ENCODE data around the gene SLC26A8.

The SLC26A8 gene

GRCh38 chr6:35907750-35908149, 116.7 kb downstream of the SLC26A8 start:
- no peak for TF ChIP-seq CTCF (IDR thresholded peaks at IDR 0.05; ENCODE audit: unreplicated experiment in 3 of 3)
- H3K27ac Mint-ChIP-seq = no peak overlapping the region
- peaks cover 41% of the 10 kb centered on the region for H3K9me3 Mint-ChIP-seq
- no peaks in the 10 kb centered on the region for H3K4me1 Mint-ChIP-seq
- peaks cover 72% of the 10 kb centered on the region for H3K36me3 Mint-ChIP-seq (ENCODE audit: low read depth)
- no peak overlapping the region for H3K4me3 Mint-ChIP-seq
- no peaks in the 10 kb centered on the region for H3K27me3 Mint-ChIP-seq (ENCODE audit: low read depth)

- Mint-ChIP-seq H3K27ac (peak overlapping the region in 1 of 3 experiments; percentile 34), H3K4me1 (no peaks in the 10 kb centered on the region), H3K27me3 (ENCODE audit: low read depth) (no peaks in the 10 kb centered on the region), H3K36me3 (ENCODE audit: low read depth) (peaks cover 59% of the 10 kb centered on the region), H3K9me3 (peaks cover 33% of the 10 kb centered on the region), H3K4me3 (no peak overlapping the region)
- TF ChIP-seq CTCF (IDR thresholded peaks at IDR 0.05; ENCODE audit: unreplicated experiment in 3 of 3) = no peak
Observed at GRCh38 chr6:35906499-35906846, 118.0 kb downstream of the SLC26A8 start.

- Mint-ChIP-seq H3K36me3 (ENCODE audit: low read depth) (peaks cover 54% of the 10 kb centered on the region), H3K9me3 (peaks cover 30% of the 10 kb centered on the region), H3K4me1 (no peaks in the 10 kb centered on the region), H3K27ac (peak overlapping the region in 1 of 3 experiments; percentile 34), H3K27me3 (ENCODE audit: low read depth) (no peaks in the 10 kb centered on the region), H3K4me3 (no peak overlapping the region)
- TF ChIP-seq CTCF (IDR thresholded peaks at IDR 0.05; ENCODE audit: unreplicated experiment in 3 of 3) = no peak
Observed at GRCh38 chr6:35905841-35906498, 118.5 kb downstream of the SLC26A8 start.

GRCh38 chr6:35905141-35905785, 119.2 kb downstream of the SLC26A8 start:
- TF ChIP-seq CTCF (IDR thresholded peaks at IDR 0.05; ENCODE audit: unreplicated experiment in 3 of 3) = no peak
- no peaks in the 10 kb centered on the region for H3K4me1 Mint-ChIP-seq
- H3K27me3 Mint-ChIP-seq (ENCODE audit: low read depth) = no peaks in the 10 kb centered on the region
- no peak overlapping the region for H3K27ac Mint-ChIP-seq
- no peak overlapping the region for H3K4me3 Mint-ChIP-seq
- H3K9me3 Mint-ChIP-seq = peaks cover 24% of the 10 kb centered on the region
- H3K36me3 Mint-ChIP-seq (ENCODE audit: low read depth) = peaks cover 53% of the 10 kb centered on the region

- H3K4me3 Mint-ChIP-seq = no peak overlapping the region
- H3K4me1 Mint-ChIP-seq = no peaks in the 10 kb centered on the region
- H3K27me3 Mint-ChIP-seq (ENCODE audit: low read depth) = no peaks in the 10 kb centered on the region
- H3K36me3 Mint-ChIP-seq (ENCODE audit: low read depth) = peaks cover 50% of the 10 kb centered on the region
- no peak for TF ChIP-seq CTCF (IDR thresholded peaks at IDR 0.05; ENCODE audit: unreplicated experiment in 3 of 3)
- H3K9me3 Mint-ChIP-seq = peaks cover 15% of the 10 kb centered on the region
- no peak overlapping the region for H3K27ac Mint-ChIP-seq
Observed at GRCh38 chr6:35903679-35904078, 120.8 kb downstream of the SLC26A8 start.

- Mint-ChIP-seq H3K4me3 (no peak overlapping the region), H3K27ac (no peak overlapping the region), H3K9me3 (peaks cover 6% of the 10 kb centered on the region), H3K36me3 (ENCODE audit: low read depth) (peaks cover 54% of the 10 kb centered on the region), H3K27me3 (ENCODE audit: low read depth) (no peaks in the 10 kb centered on the region), H3K4me1 (no peaks in the 10 kb centered on the region)
- TF ChIP-seq CTCF (IDR thresholded peaks at IDR 0.05; ENCODE audit: unreplicated experiment in 3 of 3) = no peak
Observed at GRCh38 chr6:35900448-35900847, 124.0 kb downstream of the SLC26A8 start.
